GM20431 (cell line): ENCODE results near the gene ADGRL3.

Experiments used
- in situ Hi-C: fragments of 300-500 bp; cut with MseI, MboI; formaldehyde crosslinking; loops from one replicate; pipeline ENCODE4 v1.15.0; 2020; ENCODE audit warnings: low sequenced_read_pairs; ENCODE audit not compliant: unreplicated experiment

The ADGRL3 gene

DNA sequence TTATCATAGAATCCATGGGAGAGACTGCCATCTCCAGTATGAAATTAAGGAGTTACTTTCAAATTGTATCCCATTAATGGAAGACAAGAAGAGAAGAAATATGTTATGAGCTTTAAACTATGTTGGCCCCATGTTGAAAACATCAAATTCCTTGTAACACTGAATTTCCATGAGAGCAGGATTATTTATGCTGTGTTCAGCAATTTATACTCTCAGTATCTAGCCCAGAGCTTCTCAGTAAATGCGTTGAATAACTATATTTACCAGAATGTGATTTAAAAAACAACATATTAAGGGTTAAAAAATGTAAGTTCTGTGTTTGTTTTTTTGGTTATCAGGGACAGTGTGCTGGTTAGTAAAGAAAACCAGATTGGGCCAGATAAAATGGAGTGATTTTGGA lies 74.2 kb downstream of the ADGRL3 start:
- in situ Hi-C loops, result no loop called here

DNA sequence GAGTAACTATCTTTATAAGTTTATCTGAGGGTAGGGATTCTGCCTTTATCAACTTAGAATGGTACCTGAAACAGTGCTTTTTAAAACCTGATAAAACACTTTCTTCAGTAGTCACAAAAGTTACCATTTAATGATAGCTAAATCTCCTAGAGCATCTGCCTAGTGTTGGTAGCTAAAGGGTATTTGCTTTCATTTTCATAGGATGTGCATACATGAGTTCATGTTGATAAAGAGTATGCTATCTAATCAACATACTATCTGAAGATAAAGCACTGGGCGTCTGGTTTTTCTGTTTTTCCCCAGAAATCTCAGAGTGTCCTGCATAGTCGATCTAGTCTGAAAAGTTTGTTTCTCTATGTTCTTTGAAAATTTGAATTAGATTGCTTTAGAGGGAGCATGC lies 75.1 kb downstream of the ADGRL3 start:
- in situ Hi-C loops, result no loop called here

DNA sequence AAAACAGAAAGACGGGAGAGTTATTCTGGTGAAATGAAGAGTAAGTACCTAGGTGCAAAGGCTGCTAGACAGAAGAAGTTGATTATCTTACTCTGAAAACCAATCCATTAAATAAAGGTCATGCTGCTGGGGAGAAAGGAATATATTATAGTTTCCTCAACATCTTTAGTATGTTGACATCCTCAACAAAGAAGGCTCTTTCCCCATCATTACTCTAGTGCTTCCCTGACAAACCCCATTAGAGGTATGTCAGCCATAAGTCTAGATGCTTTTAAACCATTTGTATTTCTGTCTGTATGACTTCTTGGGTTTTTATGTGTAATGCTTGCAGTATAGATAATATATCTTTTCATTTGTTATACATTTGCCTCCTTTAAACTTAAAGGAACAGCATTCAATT lies 75.9 kb downstream of the ADGRL3 start:
- in situ Hi-C loops, result no loop called here

DNA sequence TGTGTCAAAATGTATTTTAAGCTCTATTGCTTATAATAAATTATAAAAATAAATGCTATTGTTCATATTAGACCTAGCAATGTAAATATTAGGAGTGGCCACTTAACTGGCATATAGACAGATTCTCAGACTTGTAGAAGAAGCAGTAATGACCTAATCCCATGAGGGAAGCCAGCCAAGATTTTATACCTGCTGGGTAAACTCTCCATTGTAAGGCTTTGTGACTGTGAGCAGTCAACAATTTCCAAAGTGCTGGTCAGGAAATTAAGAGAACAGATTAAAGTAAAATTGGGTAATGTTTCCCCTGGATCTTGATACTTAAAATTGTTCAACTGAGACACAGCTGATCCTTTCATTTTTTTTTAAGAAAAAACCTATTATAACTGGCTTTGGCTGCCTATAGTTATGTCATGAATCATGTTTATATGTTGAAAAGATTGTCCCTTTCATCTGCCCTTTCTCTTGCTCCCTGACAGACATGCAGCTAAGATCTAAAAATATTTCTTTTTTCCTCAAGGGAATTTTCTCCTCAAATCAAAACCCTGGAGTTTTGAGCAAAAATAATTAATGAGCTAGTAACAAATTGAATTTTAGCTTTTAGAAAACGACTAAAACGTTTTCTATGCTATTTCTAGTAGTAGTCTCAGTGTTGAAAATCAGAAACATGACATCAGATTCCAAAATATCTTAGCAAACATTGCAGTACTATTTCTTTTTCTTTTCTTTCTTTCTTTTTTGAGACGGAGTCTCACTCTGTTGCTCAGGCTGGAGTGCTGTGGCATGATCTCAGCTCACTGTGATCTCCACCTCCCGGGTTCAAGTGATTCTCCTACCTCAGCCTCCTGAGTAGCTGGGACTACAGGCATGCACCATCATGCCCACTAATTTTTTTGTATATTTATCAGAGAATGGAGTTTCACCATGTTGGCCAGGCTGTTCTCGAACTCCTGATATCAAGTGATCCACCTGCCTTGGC lies 77.9 kb downstream of the ADGRL3 start:
- in situ Hi-C loops, result no loop called here

DNA sequence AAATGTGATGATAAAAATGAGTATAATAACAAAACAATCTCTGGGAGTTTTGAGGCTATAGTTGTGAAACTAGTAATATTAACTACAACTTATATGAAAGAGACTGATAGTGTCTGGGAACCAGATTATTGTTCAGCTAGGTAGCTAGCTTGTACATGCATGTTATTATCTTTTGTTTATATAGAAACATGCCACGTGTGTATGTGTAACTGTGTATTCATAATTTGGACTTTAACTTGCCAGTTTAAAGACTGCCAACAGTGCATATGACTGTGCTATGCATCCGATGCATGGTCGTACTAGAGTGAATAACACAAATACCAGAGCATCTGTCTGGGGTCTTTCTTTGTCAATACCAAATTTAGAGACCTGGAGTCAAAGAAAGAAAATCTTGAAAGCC lies 92.2 kb downstream of the ADGRL3 start:
- in situ Hi-C loops, result no loop called here

DNA sequence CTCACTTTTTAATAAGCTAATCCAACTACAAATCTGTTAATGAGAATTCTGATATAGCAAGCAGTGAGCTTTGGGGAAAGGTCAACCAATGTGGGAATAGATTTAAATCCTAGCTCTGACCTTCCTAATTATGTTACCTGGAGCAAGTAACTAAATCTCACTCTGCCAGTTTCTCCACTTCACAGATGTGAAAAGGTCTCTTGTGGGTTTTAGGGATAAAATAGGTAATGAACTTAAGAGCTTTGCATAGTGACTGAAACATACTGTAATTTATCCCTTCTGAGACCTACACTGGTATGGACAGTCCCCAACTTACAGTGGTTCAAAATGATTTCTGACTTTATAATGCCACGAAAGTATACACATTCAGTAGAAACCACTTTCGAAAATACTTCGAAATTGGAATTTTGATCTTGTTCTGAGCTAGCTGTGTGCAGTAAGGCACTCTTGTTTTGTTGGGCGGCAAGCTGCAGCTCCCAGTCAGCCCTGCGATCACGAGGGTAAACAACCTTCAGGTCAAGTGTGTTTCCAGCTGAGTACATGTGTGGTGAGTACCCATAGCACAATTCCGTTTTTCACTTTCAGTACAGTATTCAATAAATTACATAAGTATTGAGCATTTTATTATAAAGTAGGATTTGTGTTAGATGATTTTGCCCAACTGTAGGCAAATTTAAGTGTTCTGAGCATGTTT lies 93.7 kb downstream of the ADGRL3 start:
- in situ Hi-C loops, result no loop called here

DNA sequence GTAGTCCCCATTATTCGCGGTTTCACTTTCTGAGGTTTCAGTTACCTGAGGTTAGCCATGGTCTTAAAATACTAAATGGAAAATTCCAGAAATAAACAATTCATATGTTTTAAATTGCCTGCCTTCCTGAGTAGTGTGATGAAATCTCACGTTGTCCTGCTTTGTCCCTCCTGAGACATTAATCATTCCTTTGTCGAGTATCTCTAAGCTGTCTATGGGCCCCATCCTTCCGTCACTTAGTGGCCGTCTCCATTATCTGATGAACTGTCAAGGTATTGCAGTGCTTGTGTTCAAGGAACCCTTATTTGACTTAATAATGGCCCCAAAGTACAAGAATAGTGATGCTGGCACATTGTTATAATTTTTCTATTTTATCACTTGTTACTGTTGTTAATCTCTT lies 94.8 kb downstream of the ADGRL3 start:
- in situ Hi-C loops, result no loop called here

DNA sequence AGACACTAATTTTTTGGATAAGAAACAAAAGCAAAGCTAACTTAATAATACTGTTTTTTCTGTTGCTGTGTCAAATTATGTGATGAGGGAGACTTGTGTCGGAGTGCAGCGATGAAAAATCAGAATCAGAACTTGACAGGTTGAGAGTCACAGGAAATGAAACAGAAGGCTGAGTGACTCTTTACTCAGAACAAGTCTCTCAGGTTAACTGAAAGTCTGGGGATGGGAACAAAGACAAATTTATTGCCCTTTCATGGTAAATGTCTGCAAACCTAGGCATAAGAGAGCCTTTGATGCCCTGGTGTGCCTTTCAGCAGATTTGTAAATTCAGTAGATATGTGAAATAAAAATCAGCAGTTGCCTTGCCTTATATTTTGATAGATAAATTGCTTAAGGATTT lies 96.0 kb downstream of the ADGRL3 start:
- in situ Hi-C loops, result no loop called here

DNA sequence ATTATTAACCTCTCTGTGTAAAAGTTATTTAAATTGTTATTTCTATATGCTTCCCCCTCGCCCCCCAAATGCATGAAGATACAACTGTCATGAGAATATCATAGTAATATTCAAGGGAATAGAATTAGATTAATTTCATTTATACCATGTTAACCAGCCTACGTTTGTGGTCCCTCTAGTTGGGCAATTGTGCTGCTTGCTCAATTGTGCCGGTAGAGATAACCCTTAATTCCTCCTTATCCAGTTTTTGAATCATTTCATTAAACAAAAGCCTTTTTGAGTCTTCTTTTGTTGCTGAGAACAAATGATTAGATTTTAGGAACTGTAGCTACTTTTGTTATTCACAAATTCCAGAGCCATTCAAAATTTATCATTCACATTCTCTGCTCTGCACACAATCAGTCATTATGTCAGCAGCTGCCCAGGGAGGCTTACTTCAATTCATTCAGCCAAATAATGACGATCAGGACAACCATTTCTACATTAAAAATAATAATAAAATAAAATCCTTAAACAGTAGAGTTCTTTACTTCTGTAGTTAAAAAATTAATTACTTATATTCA lies 98.1 kb downstream of the ADGRL3 start:
- in situ Hi-C loops, result no loop called here

DNA sequence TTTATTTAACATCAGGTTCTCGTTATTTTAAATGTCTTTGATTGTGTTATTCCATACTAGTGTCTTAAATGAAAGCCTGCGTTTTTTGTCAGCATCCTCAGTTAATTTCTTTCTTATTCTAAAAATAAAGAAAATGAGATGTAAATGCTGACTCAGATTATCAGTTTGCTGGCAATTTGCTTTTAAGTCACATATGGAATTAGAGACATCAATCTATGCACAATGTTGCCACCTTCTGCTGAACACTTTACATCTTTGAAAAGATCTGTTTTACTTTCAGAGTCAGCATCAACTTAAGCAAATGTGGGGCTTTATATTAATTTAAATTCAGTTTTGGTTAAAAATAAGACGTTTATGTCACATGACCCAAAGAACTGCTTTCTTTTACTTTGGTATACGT lies 99.2 kb downstream of the ADGRL3 start:
- in situ Hi-C loops, result no loop called here

DNA sequence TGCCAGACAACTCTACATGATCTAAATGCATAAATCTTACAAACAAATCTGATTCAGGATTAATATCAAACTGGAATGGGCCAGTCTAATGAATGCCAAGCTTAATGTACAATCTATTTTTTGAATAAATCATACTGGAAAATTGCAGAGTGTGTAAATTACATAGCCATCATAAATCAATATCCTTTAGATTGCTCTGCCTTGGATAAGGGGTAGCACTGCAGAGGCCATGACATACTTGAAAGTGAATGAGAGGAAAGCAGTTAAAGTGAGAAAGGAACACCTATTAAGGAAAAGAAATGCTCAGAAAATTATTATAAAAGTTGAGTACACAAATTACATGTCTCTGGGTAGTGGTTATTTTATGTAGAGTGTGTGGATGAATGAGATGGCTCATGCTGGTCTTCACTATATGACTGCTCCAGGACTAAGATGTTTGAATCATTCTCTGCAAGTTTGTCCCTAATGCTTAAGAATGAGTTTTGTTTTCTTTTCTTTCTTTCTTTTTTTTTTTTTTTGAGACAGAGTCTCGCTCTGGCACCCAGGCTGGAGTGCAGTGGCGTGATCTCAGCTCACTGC lies 100.2 kb downstream of the ADGRL3 start:
- in situ Hi-C loops, result no loop called here

DNA sequence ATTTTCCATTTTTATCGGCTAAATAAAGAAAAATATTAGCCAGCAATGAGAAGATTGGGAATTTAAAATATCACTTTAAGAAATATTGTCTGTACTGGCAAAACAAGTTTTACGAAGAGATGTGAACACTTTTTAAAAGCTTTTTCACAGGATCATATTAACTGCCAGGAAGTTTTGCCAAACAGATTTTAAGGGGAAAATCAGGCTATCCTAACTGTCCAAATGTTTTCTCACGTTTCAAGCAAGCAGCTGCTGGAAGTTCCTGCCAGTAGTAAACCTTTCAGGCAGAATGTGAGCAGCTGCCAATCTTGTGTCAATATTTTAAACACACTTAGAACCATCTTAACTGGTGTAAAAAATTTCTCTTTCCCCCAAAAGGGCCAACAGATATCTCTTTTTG lies 101.1 kb downstream of the ADGRL3 start:
- in situ Hi-C loops, result no loop called here

DNA sequence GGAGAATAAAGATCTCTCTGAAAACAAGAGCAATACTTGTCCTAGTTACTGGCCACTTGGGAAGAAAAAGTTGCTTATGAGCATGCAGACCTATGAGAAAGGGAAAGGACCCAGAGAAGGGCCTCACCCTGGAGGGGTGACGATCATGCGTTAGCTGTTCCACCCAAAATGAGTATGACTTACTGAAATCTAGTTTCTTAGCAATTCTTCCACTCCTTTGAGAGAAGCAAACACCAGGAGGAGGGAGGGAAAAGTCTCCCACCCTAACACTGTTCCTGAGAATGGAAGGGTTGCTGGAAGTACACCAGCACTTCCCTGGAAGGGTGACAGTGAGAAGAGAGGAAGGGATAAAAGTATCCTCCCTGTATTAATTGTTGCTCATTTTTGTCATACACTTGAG lies 107.9 kb downstream of the ADGRL3 start:
- in situ Hi-C loops, result no loop called here

DNA sequence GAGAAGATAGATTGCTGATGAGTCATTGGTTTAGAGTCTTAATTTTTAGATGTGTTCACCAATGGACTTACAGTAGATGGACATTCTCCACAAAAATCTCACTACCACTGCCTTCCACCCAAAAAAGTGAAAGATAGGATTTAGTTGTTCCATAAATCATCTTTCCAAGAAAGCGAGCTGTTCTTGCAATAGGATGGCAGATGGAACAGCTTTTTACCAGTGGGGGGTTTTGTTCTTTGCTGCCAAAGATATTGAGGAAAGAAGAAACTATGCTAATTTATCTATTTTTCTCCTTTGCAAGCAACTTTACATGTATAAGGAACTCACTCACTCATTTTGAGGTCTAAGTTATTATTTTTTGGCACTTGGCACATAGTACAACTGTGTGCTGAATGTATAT lies 109.5 kb downstream of the ADGRL3 start:
- in situ Hi-C loops, result no loop called here

DNA sequence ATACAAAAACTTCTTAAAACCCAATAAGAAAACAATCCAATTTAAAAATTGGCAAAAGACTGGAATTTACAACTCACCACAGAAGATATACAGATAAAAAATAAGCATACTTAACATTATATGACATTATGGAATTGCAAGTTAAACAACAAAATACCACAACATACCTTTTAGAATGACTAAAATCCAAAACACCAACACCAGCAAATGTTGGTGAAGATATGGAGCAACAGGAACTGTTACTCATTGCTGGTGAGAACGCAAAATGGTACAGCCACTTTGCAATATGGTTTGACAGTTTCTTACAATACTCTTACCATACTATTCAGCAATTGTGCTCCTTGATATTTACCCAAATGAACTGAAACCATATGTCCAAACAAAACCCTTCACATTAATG lies 112.4 kb downstream of the ADGRL3 start:
- in situ Hi-C loops, result no loop called here

DNA sequence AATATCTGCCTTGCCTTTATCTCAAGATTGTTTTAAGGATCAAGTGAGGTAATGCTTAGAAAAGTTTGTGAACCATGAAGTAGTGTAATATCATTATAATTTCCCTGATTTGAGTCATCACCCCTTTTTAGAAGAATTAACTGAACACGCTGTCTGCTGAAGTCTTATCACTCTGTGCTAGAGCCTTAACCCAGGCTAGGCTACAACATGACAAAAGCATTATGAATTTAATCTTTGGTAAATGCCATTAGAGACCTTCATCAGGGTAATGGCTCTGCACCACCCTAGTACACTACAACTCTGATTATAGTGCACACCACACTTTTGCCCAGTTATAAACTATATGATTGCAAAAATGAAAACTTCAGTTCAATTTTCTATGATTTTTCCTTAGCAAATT lies 118.3 kb downstream of the ADGRL3 start:
- in situ Hi-C loops, result no loop called here

DNA sequence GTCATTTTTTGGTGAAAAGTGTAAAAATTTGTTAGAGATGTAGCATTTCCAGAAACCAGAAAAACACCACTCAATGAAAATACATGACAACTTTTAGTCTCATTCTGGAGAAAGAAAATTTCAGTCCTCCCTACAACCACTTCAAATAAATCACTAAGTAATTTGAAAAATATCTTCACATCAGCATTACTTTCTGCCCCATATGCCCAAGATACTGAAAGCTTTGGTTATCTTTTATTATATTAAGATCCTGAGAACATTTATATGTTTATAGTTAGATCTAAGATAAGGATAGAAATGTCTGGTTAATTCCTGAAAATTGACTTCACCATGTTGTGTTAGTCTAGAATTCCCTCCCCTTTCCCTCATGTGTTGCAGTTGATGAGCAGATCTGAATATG lies 119.0 kb downstream of the ADGRL3 start:
- in situ Hi-C loops, result no loop called here

DNA sequence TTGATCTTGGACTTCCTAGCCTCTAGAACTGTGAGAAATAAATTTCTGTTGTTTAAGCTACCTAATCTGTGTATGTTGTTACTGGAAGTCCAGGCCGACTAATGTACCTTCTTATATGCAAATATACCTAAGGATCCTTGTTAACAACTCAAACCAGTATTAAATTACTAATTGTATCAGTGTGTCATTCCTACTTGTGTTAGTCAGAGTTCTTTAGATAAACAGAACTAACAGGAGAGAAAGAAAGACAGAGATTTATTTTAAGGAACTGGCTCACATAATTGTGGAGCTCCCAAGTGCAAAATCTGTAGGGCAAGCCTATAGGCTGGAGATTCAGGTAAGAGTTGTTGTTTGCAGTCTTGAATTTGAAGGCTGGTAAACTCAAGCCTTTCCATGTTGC lies 120.0 kb downstream of the ADGRL3 start:
- in situ Hi-C loops, result no loop called here

DNA sequence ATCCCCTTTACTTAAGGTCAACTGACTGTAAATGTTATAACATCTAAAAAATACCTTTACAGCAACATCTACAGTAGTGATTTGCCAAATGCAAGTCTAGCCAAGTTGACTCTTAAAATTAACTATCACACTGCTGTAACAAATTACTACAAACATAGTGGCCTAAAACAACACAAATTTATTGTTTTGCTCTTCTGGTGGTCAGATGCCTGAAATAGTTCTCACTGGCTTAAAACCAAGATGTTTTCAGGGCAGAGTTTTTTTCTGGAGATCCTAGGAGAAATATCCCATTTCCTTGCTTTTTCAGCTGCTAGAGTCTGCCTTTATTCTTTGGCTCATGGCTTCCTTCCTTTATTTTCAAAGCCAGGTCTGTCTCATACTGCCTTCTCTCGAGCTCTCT lies 120.5 kb downstream of the ADGRL3 start:
- in situ Hi-C loops, result no loop called here

DNA sequence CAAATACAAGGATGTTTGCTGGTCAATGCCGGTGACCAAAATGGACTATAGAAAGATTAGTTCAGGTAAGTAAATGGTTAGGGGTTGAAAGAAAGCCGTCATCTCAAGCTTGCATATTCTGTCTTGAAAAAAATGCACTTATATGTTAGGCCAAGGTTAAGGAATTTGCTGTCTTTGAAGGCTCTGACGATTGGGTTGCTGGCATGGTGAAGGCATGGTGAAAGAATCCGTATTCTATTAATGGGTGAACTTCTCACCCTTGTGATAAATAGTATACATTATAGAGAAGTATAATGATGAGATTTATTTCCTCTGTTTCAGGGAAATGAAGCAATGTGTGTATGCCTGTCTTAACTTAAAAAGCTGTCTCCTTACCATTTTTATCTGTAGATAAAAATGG lies 132.6 kb downstream of the ADGRL3 start:
- in situ Hi-C loops, result no loop called here

DNA sequence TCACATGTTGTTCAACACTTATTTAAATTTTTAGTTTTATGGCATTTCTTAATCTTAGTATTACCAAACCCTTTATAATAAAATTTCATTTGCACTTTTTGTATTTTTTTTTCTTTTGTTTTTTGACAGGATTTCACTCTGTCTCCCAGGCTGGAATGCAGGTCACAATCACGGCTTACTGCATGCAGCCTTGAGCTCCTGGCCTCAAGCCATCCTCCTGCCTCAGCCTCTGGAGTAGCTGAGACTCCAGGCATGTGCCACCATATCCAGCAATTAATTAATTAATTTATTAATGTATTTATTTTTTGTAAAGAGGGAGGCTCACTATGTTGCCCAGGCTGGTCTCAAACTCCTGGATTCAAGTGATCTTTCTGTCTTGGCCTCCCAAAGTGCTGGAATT lies 133.4 kb downstream of the ADGRL3 start:
- in situ Hi-C loops, result no loop called here
